Ascending aorta (tissue), 2 donors: ENCODE data around the gene SSBP2. TPM values are rescaled to one million over a fixed set of nuclear protein-coding genes. Genes with fewer than 3 reads are reported as not detected.

Source experiments
- DNase-seq, 2 donors: peaks; one replicate each; pipeline ENCODE4 v3.0.0-alpha.2; 2019; ENCODE audit warnings: low spot score in 2 of 2
- H3K27ac ChIP-seq, 2 donors: fragments of 200-600 bp; sonication (generic); one replicate each; pipeline ENCODE4 v1.5.1; 2016 to 2017; ENCODE audit warnings: mild to moderate bottlenecking in 1 of 2
- H3K27me3 ChIP-seq: fragments of 200-600 bp; sonication (generic); one replicate; pipeline ENCODE4 v1.5.1; 2017
- H3K36me3 ChIP-seq, 2 donors: fragments of 200-600 bp; sonication (generic); one replicate each; pipeline ENCODE4 v1.5.1; 2016
- H3K4me1 ChIP-seq, 2 donors: fragments of 200-600 bp; sonication (generic); one replicate each; pipeline ENCODE4 v1.5.1; 2016 to 2017; ENCODE audit warnings: mild to moderate bottlenecking in 1 of 2
- H3K4me3 ChIP-seq, 2 donors: fragments of 200-600 bp; sonication (generic); one replicate each; pipeline ENCODE4 v1.5.1; 2016 to 2017; ENCODE audit warnings: mild to moderate bottlenecking in 1 of 2
- H3K9me3 ChIP-seq, 2 donors: fragments of 200-600 bp; sonication (generic); one replicate each; pipeline ENCODE4 v1.5.1; 2016
- CTCF ChIP-seq, 3 experiments: fragments of 200-600 bp in 2 of 3; fragments of 450-650 bp in 1 of 3; sonication (generic) in 2 of 3; IDR thresholded peaks; one replicate each; pipeline ENCODE4 v1.5.1; 2016 to 2019; ENCODE audit warnings: antibody characterized with exemption in 3 of 3, mild to moderate bottlenecking in 1 of 3, moderate library complexity in 1 of 3
- intact Hi-C: fragments of 100-400 bp; cut with DNase I; formaldehyde crosslinking; loops from one replicate; pipeline ENCODE4 v1.15.1; 2023
- total RNA-seq: library from RNA; depleted of rRNA; stranded (reverse); fragments of >200 nt; gene quantifications from one replicate; pipeline ENCODE4 v1.1.0, GENCODE V29; 2016

Gene SSBP2
- total RNA-seq, 1 donor from 2014 or later = 22.4 TPM

DNA sequence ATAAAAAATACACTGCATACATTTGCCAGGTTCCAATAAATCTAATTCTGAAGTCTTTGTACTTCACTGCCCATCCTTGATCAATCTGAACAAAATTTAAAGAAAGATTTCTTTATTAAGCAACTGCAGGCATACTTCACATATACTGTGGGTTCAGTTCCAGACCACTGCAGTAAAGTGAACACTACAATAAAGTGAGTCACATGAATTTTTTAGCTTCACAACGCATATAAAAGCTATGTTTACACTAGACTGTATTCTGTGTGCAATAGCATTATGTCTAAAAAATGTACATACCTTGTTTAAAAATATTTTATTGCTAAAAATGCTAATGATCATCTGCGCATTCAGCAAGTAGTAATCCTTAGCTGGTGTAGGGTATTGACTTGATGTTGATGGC is 52.1 kb downstream of the SSBP2 start:
- Histone ChIP-seq H3K36me3 (peaks cover 0 to 3% of the 10 kb centered on the region in 2 donors), H3K4me1 (peaks cover 0 to 1% of the 10 kb centered on the region in 2 donors), H3K27ac (no peak overlapping the region), H3K27me3 (no peaks in the 10 kb centered on the region), H3K4me3 (no peak overlapping the region), H3K9me3 (peaks cover 6 to 17% of the 10 kb centered on the region in 2 donors)
- intact Hi-C loops = no loop called here
- DNase-seq = no peak
- TF ChIP-seq CTCF (IDR thresholded peaks at IDR 0.05) = no peak

DNA sequence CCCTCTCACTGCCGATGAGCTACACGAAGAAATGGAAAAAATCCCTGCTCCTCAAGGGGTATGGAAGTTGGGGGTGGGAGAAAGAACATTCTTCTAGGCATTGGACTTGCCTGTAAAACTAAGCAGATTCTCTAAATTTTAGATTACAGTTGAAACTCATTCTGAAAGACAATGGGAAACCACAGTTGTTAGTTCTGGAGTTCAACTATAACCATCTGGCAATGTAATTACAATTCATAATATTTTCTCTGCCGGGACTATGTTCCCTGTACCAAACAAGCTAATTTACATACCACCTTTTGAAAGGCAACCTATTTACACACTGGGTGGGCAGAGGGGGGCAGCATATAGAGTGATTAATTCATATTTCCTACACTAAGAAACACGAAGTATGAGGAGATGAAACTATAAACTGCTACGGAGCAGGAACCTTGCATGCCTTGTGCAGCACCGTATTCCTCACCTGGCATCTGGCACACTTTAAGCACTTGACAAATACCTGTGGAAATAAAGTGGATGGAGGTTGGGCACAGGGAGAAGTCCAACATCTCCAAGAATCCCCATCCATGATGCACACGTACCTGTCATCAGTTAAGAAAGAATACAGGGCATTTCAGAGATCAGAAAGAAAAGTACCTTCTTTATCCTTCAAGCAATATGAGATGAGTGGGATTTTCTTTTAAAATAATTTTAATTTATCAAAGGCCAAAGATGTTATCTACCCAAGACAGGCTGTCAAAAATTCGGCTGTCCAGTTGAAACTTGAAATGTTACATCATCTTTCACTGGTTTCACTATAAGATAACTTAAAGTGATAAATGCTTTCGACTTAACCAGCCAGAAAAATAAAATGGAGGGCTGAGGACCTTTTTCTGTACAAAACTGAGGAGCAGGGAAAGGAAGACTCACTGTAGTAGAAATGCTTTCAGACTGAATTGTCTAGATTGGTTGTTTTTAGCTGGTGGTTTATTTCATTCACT is 54.2 kb downstream of the SSBP2 start:
- intact Hi-C loops = no loop called here
- peaks cover 6 to 32% of the 10 kb centered on the region in 2 donors for H3K9me3 ChIP-seq
- TF ChIP-seq CTCF (IDR thresholded peaks at IDR 0.05) = no peak
- no peak overlapping the region for H3K27ac ChIP-seq
- no peaks in the 10 kb centered on the region for H3K27me3 ChIP-seq
- peaks cover 0 to 3% of the 10 kb centered on the region in 2 donors for H3K36me3 ChIP-seq
- no peaks in the 10 kb centered on the region for H3K4me1 ChIP-seq
- no peak for DNase-seq
- H3K4me3 ChIP-seq = no peak overlapping the region

DNA sequence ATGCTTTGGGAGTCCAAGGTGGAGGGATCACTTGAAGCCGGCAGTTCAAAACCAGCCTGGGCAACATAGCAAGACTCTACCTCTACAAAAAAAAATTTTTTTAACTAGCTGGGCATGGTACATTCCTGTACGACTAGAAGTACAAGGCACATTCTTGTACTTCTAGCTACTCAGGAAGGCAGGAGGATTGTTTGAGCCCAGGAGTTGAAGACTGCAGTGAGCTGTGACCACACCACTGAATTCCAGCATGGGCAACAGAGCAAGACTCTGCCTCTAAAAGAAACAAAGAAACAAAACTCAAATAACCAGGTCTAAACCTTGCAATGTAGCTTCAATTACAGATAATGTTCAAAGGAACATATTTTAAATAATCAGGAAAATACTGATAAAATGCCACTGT is 56.2 kb downstream of the SSBP2 start:
- Histone ChIP-seq H3K4me3 (no peak overlapping the region), H3K9me3 (peaks cover 4 to 39% of the 10 kb centered on the region in 2 donors), H3K27ac (no peak overlapping the region), H3K36me3 (no peaks in the 10 kb centered on the region), H3K4me1 (no peaks in the 10 kb centered on the region), H3K27me3 (no peaks in the 10 kb centered on the region)
- intact Hi-C loops = no loop called here
- TF ChIP-seq CTCF (IDR thresholded peaks at IDR 0.05) = no peak
- DNase-seq = no peak

GRCh38 chr5:81688215-81688614 is 62.7 kb downstream of the SSBP2 start:
- Histone ChIP-seq H3K4me1 (no peaks in the 10 kb centered on the region), H3K27ac (no peak overlapping the region), H3K27me3 (no peaks in the 10 kb centered on the region), H3K4me3 (no peak overlapping the region), H3K9me3 (peaks cover 6 to 46% of the 10 kb centered on the region in 2 donors), H3K36me3 (no peaks in the 10 kb centered on the region)
- no peak for TF ChIP-seq CTCF (IDR thresholded peaks at IDR 0.05)
- intact Hi-C loops = no loop called here
- DNase-seq = no peak

GRCh38 chr5:81687292-81687691 is 63.6 kb downstream of the SSBP2 start:
- H3K9me3 ChIP-seq = peaks cover 6 to 38% of the 10 kb centered on the region in 2 donors
- no peak overlapping the region for H3K4me3 ChIP-seq
- H3K36me3 ChIP-seq = no peaks in the 10 kb centered on the region
- no peak overlapping the region for H3K27ac ChIP-seq
- no peaks in the 10 kb centered on the region for H3K27me3 ChIP-seq
- no peaks in the 10 kb centered on the region for H3K4me1 ChIP-seq
- no peak for DNase-seq
- TF ChIP-seq CTCF (IDR thresholded peaks at IDR 0.05) = no peak
- intact Hi-C loops = no loop called here
